B cell (primary cell): ENCODE data around the gene USP7. TPM values are rescaled to one million over a fixed set of nuclear protein-coding genes. Genes with fewer than 3 reads are reported as not detected.
A peak's percentile ranks its signal among the peaks of the same experiment; 100 is the strongest.

Experiments used
- ATAC-seq: fragments of 200-7000 bp; cut with Tn5 transposase; one replicate; pipeline ENCODE4 v1.10.0; 2021; ENCODE audit warnings: low read depth, mild to moderate bottlenecking, moderate number of reproducible peaks, moderate library complexity
- CTCF ChIA-PET: fragments of 350-600 bp; sonication (Branson Sonifier 250); formaldehyde crosslinking; loops from one replicate; lab custom pipeline; 2021; ENCODE audit warnings: antibody characterized with exemption, inconsistent platforms; lab: Charles Lee
- POLR2A ChIA-PET: fragments of 350-600 bp; sonication (Branson Sonifier 250); formaldehyde crosslinking; loops from one replicate; lab custom pipeline; 2021; ENCODE audit warnings: antibody characterized with exemption; lab: Charles Lee
- DNase-seq: peaks from one replicate; pipeline ENCODE4 v3.0.0; 2013
- H2AFZ ChIP-seq: 2 replicates; pipeline ENCODE4 v1.6.1; 2012; ENCODE audit warnings: mild to moderate bottlenecking, low read depth, low read length; ENCODE audit not compliant: insufficient read depth, poor library complexity, severe bottlenecking
- H3K27ac ChIP-seq, 2 donors: 1 replicate in 1 of 2; 2 replicates in 1 of 2; pipeline ENCODE4 v1.5.1; 2012 to 2013; ENCODE audit warnings: low read length in 2 of 2, mild to moderate bottlenecking in 2 of 2, moderate library complexity in 1 of 2
- H3K27me3 ChIP-seq, 4 experiments: fragments of 200-600 bp in 1 of 4; sonication (generic) in 1 of 4; replicated peaks in 1 of 4; 1 replicate in 2 of 4; 2 replicates in 2 of 4; pipeline versions ENCODE4 v1.6.1 to v1.7.0; 2013 to 2016; ENCODE audit warnings: low read length in 3 of 4, mild to moderate bottlenecking in 2 of 4, mixed read lengths in 1 of 4, moderate library complexity in 1 of 4; ENCODE audit not compliant: insufficient read depth in 4 of 4, control insufficient read depth in 3 of 4; ENCODE audit errors: control extremely low read depth in 1 of 4
- H3K36me3 ChIP-seq, 2 experiments: replicated peaks in 1 of 2; 1 replicate in 1 of 2; 2 replicates in 1 of 2; pipeline versions ENCODE4 v1.6.1 to v1.7.1; 2013; ENCODE audit warnings: low read length in 1 of 2; ENCODE audit not compliant: insufficient read depth in 2 of 2, control insufficient read depth in 1 of 2; ENCODE audit errors: control extremely low read depth in 1 of 2, extremely low read depth in 1 of 2
- H3K4me1 ChIP-seq, 2 donors: fragments of 200-600 bp in 1 of 2; sonication (generic) in 1 of 2; 1 replicate in 1 of 2; 2 replicates in 1 of 2; pipeline versions ENCODE4 v1.5.1 to v1.6.1; 2013 to 2017; ENCODE audit warnings: low read length in 2 of 2; ENCODE audit not compliant: control insufficient read depth in 2 of 2, insufficient read depth in 2 of 2
- H3K4me2 ChIP-seq: replicated peaks from 2 replicates; pipeline ENCODE3; 2012; ENCODE audit warnings: mild to moderate bottlenecking, low read depth, low read length; ENCODE audit not compliant: poor library complexity, severe bottlenecking
- H3K4me3 ChIP-seq, 5 experiments: fragments of 200-600 bp in 1 of 5; sonication (generic) in 1 of 5; 1 replicate in 3 of 5; 2 replicates in 2 of 5; pipeline versions ENCODE4 v1.5.1 to v1.7.0; 2011 to 2016; ENCODE audit warnings: low read length in 4 of 5, mild to moderate bottlenecking in 4 of 5, low read depth in 2 of 5, control low read depth in 1 of 5, moderate library complexity in 1 of 5; ENCODE audit not compliant: insufficient read depth in 1 of 5; ENCODE audit errors: control extremely low read depth in 1 of 5, extremely low read depth in 1 of 5
- H3K79me2 ChIP-seq: fragments of 200-600 bp; sonication (generic); one replicate; pipeline ENCODE4 v1.6.0; 2016; ENCODE audit warnings: low read length; ENCODE audit not compliant: control insufficient read depth, insufficient read depth
- H3K9ac ChIP-seq: fragments of 200-600 bp; sonication (generic); 2 replicates; pipeline ENCODE4 v1.6.1; 2017; ENCODE audit warnings: mild to moderate bottlenecking, low read length, moderate library complexity
- H3K9me3 ChIP-seq, 3 donors: one replicate each; pipeline versions ENCODE4 v1.6.1 to v1.7.1; 2013; ENCODE audit warnings: low read length in 2 of 3; ENCODE audit not compliant: control insufficient read depth in 2 of 3, insufficient read depth in 1 of 3; ENCODE audit errors: control extremely low read depth in 1 of 3
- H4K20me1 ChIP-seq: 2 replicates; pipeline ENCODE4 v1.6.0; 2012; ENCODE audit warnings: mild to moderate bottlenecking, low read length; ENCODE audit not compliant: insufficient read depth, control insufficient read depth, poor library complexity, severe bottlenecking
- H3K27ac Mint-ChIP-seq: one replicate; pipeline ENCODE4 v1.8.0; 2021; ENCODE audit warnings: mixed read lengths
- H3K27me3 Mint-ChIP-seq: one replicate; pipeline ENCODE4 v1.8.0; 2021; ENCODE audit warnings: mixed read lengths
- H3K4me1 Mint-ChIP-seq: one replicate; pipeline ENCODE4 v1.8.0; 2021; ENCODE audit warnings: mixed read lengths
- H3K4me3 Mint-ChIP-seq: one replicate; pipeline ENCODE4 v1.8.0; 2021; ENCODE audit warnings: mixed read lengths
- H3K9me3 Mint-ChIP-seq: one replicate; pipeline ENCODE4 v1.8.0; 2022; ENCODE audit warnings: mixed read lengths; ENCODE audit not compliant: insufficient read depth
- EZH2 ChIP-seq: IDR thresholded peaks from 2 replicates; pipeline ENCODE4 v1.6.1; 2012; ENCODE audit warnings: borderline replicate concordance, low read depth, mild to moderate bottlenecking, moderate library complexity, low read length; ENCODE audit not compliant: insufficient read depth, poor library complexity, severe bottlenecking
- WGBS: methylation state at CpG from one replicate; pipeline ENCODE4 v1.1.5; 2013; ENCODE audit warnings: missing lambda C conversion rate; ENCODE audit not compliant: insufficient coverage; 5-methylcytosine and 5-hydroxymethylcytosine counted together
- intact Hi-C: fragments of 100-400 bp; cut with micrococcal nuclease; formaldehyde crosslinking; loops from one replicate; pipeline ENCODE4 v1.10.0; 2022
- polyA plus RNA-seq: library from polyadenylated mRNA; depleted of rRNA; stranded (reverse); fragments of >200 nt; gene quantifications from 2 replicates; pipeline ENCODE4 v1.2.3, GENCODE V29; 2012
- total RNA-seq, 2 donors: library from RNA; stranded (reverse); fragments of 120-200 nt in 1 of 2; gene quantifications; 1 replicate in 1 of 2; 2 replicates in 1 of 2; pipeline versions ENCODE4 v1.2.3 to v1.2.4, GENCODE V29; 2013 to 2022
- TF ChIP-seq, protein P1 (sequence below): fragments of 200-600 bp; IDR thresholded peaks from one replicate; pipeline ENCODE4 v1.8.0; 2022; ENCODE audit warnings: antibody characterized with exemption, mild to moderate bottlenecking

The USP7 gene
- total and polyA plus RNA-seq, 2 donors (not counting 1 experiment from before 2014, with no cell fraction given) = 27.4 to 223 TPM

DNA sequence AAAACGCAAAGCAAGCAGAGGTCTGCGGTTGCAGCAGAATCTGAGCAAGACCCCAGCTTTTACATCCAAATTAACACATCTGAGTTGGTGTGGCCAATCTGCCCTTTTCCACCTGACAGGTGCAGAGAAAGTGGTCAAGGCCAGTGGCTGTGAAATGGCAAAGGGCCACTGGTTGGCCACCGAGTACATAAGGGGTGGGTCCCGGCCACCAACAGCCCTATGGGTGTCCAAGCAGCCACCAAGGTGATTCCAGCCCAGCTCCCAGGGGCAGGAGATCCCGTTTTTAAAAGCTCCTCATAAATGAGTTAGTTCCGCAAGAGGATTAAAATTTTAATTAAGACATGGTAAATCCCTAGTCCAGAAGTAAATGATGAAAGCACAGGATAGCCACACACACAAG, 29.1 kb downstream of the USP7 start:
- H3K4me2 ChIP-seq = no peak overlapping the region
- Mint-ChIP-seq H3K27ac (no peak overlapping the region), H3K4me1 (peaks cover 71% of the 10 kb centered on the region), H3K4me3 (no peak overlapping the region), H3K9me3 (no peaks in the 10 kb centered on the region), H3K27me3 (no peaks in the 10 kb centered on the region)
- H2AFZ ChIP-seq = no peak overlapping the region
- peaks cover 100% of the 10 kb centered on the region for H4K20me1 ChIP-seq
- H3K4me1 ChIP-seq = peaks cover 45% of the 10 kb centered on the region in 2 donors
- ATAC-seq (no peak), DNase-seq (no peak)
- H3K9me3 ChIP-seq = no peaks in the 10 kb centered on the region
- H3K9ac ChIP-seq = no peak overlapping the region
- H3K36me3 ChIP-seq = peaks cover 3 to 4% of the 10 kb centered on the region in 2 experiments
- 89% methylated on average over 2 of the region's 6 CpGs for WGBS
- H3K27ac ChIP-seq = no peak overlapping the region
- CTCF ChIA-PET = interaction anchor here (0.6 to 4.4 kb wide), 9 partner anchors 9 to 206 kb away, joined by 3 to 67 read pairs (median 3); no protein-coding TSS in a partner anchor
- H3K27me3 ChIP-seq = no peaks in the 10 kb centered on the region
- intact Hi-C loops = loop anchor here (10.0 kb wide), 1 partner anchor 200 kb away; no protein-coding TSS in a partner anchor
- H3K79me2 ChIP-seq = peaks cover 100% of the 10 kb centered on the region
- POLR2A ChIA-PET = no interaction called here
- TF ChIP-seq, protein P1, sequence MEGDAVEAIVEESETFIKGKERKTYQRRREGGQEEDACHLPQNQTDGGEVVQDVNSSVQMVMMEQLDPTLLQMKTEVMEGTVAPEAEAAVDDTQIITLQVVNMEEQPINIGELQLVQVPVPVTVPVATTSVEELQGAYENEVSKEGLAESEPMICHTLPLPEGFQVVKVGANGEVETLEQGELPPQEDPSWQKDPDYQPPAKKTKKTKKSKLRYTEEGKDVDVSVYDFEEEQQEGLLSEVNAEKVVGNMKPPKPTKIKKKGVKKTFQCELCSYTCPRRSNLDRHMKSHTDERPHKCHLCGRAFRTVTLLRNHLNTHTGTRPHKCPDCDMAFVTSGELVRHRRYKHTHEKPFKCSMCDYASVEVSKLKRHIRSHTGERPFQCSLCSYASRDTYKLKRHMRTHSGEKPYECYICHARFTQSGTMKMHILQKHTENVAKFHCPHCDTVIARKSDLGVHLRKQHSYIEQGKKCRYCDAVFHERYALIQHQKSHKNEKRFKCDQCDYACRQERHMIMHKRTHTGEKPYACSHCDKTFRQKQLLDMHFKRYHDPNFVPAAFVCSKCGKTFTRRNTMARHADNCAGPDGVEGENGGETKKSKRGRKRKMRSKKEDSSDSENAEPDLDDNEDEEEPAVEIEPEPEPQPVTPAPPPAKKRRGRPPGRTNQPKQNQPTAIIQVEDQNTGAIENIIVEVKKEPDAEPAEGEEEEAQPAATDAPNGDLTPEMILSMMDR = no peak
- no peak for TF ChIP-seq EZH2
- no peak overlapping the region for H3K4me3 ChIP-seq

DNA sequence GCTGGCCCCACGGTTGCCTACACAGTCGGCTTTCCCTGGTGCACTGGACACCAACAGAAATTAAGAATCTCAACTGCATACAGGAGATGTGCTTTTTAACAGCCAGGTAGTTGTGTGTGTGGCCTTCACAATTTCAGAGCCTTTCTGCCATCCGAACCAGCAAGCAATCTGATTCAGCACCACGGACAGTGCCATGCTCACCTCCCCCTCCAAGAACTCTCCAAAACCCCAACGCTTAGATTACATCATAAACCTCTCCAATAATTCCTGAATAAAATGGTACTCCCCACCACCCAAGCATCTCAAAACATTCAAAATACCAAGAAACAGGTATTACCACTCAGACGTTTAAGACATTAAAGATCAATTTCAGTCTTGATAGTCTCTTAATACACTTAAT, 31.8 kb downstream of the USP7 start:
- Mint-ChIP-seq H3K9me3 (no peaks in the 10 kb centered on the region), H3K4me3 (no peak overlapping the region), H3K4me1 (peaks cover 70% of the 10 kb centered on the region), H3K27me3 (no peaks in the 10 kb centered on the region), H3K27ac (no peak overlapping the region)
- Histone ChIP-seq H3K27me3 (no peaks in the 10 kb centered on the region), H3K4me3 (no peak overlapping the region), H2AFZ (no peak overlapping the region), H3K36me3 (peaks cover 16 to 26% of the 10 kb centered on the region in 2 experiments), H3K79me2 (peaks cover 99% of the 10 kb centered on the region), H3K4me1 (peaks cover 27 to 37% of the 10 kb centered on the region in 2 donors), H3K27ac (no peak overlapping the region), H3K4me2 (no peak overlapping the region), H3K9ac (no peak overlapping the region), H3K9me3 (no peaks in the 10 kb centered on the region), H4K20me1 (peaks cover 100% of the 10 kb centered on the region)
- ATAC-seq (no peak), DNase-seq (peak; percentile 63)
- ChIA-PET POLR2A (interaction anchor here (1.3 kb wide), 1 partner anchor 160 kb away, joined by 4 read pairs; the partner anchor contains the start of gene HAPSTR1), CTCF (interaction anchor here (0.8 kb wide), 1 partner anchor 208 kb away, joined by 5 read pairs; no protein-coding TSS in a partner anchor)
- WGBS = 69% methylated on average over 4 of the region's 6 CpGs
- intact Hi-C loops = loop anchor here (10.0 kb wide), 1 partner anchor 203 kb away; no protein-coding TSS in a partner anchor
- TF ChIP-seq EZH2 = no peak
- TF ChIP-seq, protein P1 = no peak
